ENCODE results near the gene MAN2B2.

DNA sequence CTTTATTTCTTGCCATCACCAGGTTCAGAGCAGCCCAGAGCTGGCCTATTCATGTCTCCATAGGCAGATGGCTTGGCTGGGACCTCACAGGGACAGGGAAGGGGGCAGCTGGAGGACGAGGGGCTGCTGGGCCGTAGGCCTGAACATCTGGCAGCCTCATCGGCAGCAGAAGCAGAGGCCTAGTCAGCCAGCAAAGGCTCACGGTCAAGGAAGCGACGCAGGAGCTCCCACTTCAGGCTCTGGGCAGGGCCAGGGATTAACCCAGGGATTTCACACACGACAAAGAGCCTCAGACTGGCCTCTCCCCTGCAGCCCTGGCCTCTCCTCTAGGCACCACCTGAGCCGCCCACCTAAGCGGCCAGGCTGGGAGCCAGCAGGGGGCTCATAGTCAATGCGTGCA, 46.0 kb upstream of the MAN2B2 start:
- TF ChIP-seq, protein P1, sequence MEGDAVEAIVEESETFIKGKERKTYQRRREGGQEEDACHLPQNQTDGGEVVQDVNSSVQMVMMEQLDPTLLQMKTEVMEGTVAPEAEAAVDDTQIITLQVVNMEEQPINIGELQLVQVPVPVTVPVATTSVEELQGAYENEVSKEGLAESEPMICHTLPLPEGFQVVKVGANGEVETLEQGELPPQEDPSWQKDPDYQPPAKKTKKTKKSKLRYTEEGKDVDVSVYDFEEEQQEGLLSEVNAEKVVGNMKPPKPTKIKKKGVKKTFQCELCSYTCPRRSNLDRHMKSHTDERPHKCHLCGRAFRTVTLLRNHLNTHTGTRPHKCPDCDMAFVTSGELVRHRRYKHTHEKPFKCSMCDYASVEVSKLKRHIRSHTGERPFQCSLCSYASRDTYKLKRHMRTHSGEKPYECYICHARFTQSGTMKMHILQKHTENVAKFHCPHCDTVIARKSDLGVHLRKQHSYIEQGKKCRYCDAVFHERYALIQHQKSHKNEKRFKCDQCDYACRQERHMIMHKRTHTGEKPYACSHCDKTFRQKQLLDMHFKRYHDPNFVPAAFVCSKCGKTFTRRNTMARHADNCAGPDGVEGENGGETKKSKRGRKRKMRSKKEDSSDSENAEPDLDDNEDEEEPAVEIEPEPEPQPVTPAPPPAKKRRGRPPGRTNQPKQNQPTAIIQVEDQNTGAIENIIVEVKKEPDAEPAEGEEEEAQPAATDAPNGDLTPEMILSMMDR (IDR thresholded peaks at IDR 0.05; ENCODE audit: insufficient read depth, low read depth, low read length) = no peak
- no peak for TF ChIP-seq EZH2 (IDR thresholded peaks at IDR 0.05; ENCODE audit: insufficient read depth, low read length)

Measured in astrocyte (in vitro differentiated cells and primary cell).